Activated CD4-positive, alpha-beta T cell treated with anti-CD3 and anti-CD28 coated beads for 1 hour (primary cell): Measurements from ENCODE around the gene POLR1E.
"Not testable (repeated sequence)": the region's sequence is repeated elsewhere in the genome, so short reads cannot be mapped to it uniquely, and the experiment has no call there.

ENCODE experiments used
- DNase-seq: peaks from one replicate; pipeline ENCODE4 v3.0.0-alpha.2; 2020

Gene POLR1E

DNA sequence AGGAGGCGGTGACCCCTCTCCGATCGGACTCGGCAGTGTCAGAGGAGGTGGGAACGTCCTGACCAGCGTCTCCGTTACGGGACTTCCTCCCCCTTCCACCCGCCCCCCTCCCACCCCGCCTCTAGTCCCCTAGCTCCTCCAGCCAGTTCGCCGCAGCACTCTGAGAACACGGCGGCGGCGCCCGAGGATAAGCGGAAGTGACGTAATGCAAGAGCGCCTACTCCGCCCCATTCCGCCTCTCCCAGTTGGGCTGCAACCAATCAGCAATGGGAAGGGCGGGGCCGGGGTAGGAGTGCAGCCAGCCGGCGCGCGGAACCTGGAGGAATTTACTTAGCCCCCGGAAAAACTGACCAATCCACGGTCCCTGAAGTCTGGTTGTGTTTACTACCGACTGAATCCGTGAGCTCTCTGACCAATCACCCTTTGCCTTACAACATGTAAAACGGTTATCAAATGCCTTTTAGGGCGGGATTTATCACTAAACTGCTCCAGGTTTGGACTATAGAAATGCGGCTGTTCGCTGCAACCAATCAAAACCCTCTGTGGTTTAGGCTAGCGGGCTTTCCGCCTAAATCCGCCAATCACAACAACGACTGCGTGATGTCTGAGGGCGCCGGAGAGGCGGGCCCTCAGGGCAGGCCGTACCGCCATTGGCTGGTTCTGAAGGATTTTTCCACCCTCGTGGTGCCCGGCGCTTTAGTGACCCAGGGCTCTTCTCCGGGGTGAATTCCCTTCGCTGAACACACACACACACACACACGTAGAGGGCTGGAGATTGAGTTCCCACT is 20.3 kb upstream of the POLR1E start, which contains the start of gene ZBTB5:
Gene ZBTB5, minus strand, starts transcription at position 202 of the 788 bp plus-strand sequence. CDS start 22,899 bp downstream, outside the sequence.
- DNase-seq, result peak; percentile 98

DNA sequence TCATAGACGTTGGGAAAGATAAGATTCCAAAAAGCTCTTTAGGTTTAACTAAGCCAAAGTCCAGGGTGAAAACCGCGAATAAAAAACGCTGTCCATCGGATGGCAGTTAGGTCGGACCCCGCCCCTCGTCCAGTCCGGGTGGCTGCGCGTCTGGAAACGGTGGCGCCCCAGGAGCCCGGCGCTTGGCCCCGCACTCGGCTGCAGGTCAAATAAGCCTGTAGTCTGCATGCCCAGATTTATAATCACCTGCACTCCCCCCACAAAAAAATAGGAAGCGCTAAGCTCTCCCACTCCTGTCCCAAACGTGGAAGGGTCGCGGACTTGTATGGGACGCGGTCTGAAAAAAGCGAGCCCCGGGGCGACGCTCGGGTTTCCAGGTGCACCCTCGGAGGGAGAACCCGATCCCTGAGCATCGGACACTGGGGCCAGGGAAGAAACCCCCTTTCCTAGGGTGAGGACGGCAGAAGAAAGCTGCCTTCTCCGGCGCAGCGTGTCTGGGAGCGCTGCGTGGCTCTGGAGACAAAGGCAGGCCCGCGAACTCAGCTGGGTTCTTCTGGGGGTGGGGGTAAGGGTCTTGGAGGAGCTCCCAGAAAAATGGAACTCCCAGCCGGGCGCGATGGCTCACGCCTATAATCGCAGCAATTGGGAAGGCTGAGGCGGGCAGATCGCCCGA is 19.6 kb upstream of the POLR1E start:
- DNase-seq, result peak; percentile 22

DNA sequence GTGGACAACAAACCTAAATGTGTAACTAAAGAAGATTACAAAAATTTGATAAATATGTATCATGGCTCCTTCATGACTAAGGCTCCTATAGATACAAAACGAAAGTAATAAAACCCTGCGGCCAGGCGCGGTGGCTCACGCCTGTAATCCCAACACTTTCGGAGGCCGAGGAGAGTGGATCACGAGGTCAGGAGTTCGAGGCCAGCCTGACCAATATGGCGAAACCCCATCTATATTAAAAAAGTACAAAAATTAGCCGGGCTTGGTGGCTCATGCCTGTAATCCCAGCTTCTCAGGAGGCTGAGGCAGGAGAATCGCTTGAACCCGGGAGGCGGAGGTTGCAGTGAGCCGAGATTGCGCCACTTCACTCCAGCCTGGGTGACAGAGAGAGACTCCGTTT is 18.2 kb upstream of the POLR1E start:
- DNase-seq, result not testable (repeated sequence)

DNA sequence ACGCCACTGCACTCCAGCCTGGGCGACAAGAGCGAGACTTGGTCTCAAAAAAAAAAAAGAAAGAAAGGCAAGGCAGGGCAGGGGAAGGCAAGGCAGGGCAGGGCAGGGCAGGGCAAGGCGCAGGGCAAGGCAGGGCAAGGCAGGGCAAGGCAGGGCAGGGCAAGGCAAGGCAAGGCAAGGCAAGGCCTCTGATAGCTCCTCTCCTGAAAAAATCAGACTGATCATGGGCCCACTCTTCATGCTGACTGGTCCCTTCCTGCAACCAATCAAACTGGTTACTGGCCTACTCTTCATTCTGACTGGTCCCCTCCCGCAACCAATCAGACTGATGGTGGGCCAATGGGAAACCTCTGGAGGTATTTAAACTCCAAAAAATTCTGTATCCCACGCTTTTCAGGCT is 17.1 kb upstream of the POLR1E start:
- DNase-seq, result no peak

DNA sequence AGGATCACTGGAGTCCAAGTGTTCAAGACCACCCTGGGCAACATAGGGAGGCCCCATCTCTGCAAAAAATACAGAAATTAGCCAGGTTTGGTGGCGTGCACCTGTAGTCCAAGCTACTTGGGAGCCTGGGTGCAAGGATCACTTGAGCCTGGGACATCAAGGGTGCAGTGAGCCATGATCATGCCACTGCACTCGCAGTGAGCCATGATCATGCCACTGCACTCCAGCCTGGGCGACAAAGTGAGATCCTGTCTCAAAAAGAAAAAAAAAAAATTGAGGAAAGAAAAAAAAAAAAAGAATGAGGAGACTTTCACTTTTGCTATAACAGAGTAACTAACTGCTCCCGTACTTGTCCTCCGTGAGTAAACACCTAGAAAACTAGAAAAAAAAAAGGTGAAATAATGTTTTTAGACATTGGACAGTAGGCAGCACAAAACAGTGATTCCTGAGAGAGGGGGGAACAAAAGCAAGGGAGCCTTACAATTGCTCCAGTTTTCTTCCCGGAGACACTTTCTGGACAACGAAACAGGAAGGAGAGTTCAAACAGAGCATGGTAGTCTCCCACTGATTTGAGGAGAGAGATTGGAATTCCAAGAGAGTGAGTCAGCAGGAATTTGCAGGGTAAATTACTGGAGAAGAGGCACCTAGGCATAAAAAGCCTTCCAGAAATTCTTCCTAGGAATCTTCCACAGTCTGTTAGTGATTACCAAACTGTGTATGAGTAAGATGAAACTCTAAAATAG is 13.6 kb upstream of the POLR1E start:
- no peak for DNase-seq

DNA sequence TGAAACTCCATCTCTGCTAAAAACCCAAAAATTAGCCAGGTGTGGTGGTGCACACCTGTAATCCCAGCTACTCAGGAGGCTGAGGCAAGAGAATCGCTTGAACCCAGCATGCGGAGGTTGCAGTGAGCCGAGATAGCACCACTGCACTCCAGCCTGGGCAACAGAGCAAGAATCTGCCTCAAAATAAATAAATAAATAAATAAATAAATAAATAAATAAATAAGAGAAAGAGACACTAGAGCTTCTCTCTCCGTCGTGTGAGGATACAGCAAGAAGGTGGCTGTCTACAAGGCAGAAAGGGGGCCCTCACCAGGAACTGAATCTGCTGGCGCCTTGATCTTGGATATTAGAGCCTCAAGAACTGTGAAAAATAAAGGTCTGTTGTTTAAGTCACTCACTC is 11.8 kb upstream of the POLR1E start:
- not testable (repeated sequence) for DNase-seq

DNA sequence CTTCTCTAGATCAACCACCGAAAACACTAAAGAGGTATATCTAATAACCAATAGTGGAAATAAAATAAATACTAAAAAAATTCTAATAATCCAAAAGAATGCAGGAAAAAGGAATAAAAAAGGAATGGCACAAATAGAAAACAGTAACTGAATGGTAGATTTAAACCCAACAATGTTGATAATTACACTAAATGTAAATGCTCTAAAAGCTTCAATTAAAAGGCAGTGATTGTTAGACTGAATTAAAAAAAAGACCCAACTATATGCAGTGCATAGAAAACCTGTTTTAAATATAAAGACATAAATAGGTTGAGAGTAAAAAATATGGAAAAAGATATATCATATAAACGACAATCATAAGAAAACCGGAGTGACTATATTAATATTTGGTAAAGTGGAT is 11.3 kb upstream of the POLR1E start:
- DNase-seq, result no peak

DNA sequence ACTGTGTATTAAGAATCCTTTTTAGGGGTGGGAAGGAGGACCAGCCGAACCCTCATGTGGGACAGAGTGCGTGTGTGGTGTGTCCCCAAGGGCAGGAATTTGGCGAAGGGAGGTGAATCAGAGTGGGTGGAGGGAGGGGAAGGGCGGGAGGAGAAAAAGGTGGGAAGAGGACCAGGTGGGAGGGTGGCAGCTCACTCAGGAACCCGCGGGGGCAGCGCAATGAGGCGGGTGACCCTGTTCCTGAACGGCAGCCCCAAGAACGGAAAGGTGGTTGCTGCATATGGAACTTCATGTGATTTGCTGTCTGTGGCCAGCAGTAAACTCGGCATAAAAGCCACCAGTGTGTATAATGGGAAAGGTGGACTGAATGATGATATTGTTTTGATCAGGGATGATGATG is 8.8 kb upstream of the POLR1E start:
- no peak for DNase-seq

DNA sequence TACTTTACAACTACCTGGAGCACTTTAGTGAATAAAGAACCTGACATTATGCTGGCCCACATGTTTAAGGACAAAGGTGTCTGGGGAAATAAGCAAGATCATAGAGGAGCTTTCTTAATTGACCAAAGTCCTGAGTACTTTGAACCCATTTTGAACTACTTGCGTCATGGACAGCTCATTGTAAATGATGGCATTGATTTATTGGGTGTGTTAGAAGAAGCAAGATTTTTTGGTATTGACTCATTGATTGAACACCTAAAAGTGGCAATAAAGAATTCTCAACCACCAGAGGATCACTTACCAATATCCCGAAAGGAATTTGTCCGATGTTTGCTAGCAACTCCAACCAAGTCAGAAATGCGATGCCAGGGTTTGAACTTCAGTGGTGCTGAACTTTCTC is 8.3 kb upstream of the POLR1E start:
- not testable (repeated sequence) for DNase-seq

DNA sequence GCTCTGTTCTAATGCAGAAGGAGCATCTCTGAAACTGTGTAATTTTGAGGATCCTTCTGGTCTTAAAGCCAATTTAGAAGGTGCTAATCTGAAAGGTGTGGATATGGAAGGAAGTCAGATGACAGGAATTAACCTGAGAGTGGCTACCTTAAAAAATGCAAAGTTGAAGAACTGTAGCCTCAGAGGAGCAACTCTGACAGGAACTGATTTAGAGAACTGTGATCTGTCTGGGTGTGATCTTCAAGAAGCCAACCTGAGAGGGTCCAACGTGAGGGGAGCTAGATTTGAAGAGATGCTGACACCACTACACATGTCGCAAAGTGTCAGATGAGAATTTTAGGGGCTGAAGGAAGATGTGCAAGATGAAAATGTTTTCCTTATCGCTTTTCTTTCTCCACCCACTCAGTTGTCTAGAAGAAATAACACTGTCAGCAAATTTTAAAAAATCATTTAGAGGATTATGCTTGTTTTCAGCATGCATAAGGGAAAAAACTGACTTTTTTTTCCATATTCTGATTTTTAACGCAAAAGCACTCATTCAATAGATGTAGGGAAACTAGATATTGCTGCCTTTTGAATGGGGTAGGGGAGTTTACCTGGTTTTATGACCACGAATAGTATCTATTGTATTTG is 7.6 kb upstream of the POLR1E start:
- not testable (repeated sequence) for DNase-seq

DNA sequence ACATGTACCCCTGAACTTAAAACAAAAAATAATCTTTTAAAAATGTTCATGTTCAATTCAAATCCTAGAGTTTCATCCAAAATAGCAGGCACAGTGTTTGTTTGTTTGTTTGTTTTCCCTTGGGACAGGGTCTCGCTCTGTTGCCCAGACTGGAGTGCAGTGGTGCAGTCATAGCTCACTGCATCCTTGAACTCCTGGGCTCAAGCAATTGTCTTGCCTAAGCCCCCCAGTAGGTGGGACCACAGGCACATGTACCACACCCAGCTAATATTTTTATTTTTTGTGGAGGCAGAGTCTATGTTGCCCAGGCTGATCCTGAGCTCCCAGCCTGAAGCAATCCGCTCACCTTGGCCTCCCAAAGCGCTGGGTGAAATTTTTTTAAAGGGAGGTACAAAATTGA is 5.0 kb upstream of the POLR1E start:
- DNase-seq, result no peak

DNA sequence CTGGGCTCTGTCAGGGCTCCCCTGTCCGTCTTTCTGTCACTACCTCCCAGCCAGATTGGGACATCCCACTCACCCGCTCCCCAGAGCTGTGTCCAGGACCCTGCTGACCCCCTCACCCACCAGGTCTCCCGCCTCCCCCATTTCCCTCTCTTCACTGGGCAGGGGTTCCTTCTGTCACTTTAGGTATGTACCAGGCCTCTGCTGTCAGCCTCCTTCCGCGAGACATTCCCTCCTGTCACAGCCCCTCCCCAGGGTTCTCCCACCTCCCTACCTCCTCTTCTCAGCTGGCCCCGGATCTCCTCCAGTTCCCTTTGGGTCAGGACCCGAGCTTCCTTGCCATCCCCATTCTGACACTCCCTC is 488 bp downstream of the POLR1E start:
- no peak for DNase-seq

DNA sequence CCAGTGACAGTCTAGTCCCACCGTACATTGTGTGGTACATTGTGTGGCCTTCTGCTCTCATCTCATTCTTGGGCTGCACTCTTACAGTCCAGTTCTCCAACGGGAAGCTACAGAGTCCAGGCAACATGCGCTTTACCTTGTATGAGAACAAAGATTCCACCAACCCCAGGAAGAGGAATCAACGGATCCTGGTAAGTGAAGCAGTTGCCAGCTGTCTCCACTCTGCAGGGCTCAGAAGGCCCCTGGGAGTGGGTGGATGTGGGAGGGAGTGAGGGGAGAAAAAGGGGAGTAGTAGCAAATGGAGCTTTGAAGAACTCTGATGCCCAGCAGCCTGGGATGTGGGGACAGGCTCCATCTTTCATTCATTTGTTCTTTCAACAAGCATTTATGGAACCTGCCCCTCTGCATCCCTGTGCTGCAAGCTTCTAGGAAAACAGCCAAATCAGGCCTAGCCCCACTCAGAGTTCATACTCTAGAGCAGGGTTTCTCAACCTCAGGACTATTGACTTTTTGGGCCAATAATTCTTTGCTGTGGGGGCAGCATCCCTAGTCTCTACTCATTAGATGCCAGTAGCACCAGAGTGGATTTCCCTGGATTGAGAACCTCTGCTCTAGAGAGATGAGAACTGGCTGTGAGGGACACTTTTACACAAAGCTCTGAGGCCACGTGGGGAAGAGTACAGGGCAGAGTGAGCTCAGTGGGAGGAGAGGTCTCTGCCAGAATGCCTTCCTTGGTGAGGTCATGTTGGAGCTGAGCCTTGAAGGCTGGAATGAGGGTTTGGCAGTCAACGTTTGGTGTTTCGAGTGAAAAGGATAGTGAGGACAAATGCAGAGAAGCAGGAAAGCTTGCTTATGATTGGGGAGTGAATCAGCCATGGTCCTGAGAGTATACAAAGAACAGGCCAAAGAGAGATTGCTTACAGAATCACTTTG is 1.1 kb downstream of the POLR1E start:
- DNase-seq, result no peak

DNA sequence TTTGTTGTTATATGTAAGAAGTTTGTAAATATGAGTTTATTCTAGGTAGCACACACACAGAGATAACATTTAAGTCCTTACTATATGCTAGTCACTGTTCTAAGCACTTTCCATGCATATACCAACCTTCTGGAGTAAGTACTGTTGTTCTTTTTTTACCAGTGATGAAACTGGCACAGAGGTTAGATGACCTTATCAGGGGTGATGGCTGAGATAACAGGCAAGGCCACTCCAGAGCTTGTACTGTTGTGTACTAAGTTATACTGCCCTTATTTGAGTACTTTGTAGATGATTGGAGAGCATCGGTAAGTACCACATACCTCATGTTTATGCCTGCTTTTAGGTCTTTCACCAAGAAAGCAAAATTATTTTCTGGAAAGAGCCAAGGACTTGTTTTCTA is 6.2 kb downstream of the POLR1E start:
- no peak for DNase-seq

DNA sequence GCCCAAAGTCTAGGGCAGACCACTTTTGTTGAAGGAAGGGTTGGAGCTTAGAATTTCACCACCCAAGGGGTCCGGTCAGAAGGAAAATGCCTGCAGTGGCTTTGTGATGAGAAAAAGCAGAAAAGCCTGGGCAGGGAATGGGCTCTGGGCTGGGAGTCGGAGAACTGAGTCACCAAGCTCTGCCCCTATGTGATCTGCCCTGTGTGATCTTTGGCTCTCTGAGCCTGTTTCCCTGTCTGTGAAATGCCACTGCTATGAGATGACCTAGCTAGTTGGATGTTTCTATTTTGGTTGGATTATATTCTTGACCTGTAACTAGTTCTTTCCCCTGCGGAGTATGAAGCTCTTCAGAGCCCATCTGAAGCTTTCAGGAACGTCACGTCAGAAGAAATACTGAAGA is 9.8 kb downstream of the POLR1E start:
- no peak for DNase-seq

DNA sequence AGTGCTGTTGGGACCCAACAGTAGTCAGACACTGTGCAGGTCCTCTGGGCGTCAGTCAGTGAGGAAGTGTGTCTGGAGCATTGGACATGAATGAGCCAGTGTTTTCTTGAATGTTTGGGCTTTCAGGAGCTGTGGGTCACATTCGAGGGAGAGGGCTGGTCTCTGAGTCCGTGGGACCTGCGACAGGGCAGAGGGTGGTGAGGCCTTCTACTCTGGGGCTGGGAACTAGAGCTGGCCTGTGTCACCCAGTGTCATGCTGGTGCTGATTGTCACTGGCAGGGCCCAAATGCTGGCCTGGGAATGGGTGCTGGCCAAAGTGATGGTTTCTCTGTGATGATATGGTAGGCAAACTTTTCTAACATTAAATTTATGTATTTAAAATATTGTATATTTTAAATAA is 10.3 kb downstream of the POLR1E start:
- DNase-seq, result no peak

DNA sequence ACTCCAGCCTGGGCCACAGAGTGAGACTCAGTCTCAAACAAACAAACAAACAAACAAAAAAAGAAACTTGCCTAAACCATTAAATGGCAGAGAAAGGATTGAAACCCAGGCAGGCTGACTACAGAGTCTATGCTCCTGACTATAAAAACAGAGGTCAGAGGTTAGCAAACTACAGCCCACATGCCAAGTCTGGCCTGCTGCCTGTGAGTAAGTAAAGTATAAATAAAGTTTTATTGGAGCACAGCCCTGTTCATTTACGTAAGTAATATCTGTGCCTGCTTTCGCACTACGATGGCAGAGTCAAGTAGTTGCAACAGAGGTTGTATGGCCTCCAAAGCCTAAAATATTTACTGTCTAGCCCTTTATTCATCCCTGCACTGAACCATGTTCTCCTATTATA is 11.6 kb downstream of the POLR1E start:
- no peak for DNase-seq

DNA sequence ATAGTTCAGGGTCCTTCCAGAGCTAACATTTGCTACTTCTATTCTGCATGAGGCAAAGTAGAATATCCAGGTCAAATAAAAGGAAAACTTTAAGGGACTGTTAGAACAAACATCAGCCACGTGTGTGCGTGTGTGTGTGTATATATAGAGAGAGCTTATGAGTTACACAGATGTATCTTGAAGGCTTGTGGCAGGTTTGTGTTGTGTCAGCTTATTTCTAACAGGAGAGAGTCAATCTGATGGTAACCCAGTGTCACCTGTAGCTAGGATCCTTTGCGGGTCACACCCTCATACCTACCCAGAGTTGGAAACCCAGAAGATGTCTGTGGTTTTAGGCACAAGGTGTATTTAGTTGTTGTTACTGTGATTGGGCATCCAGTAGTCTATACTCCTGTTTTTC is 12.7 kb downstream of the POLR1E start:
- DNase-seq, result no peak

DNA sequence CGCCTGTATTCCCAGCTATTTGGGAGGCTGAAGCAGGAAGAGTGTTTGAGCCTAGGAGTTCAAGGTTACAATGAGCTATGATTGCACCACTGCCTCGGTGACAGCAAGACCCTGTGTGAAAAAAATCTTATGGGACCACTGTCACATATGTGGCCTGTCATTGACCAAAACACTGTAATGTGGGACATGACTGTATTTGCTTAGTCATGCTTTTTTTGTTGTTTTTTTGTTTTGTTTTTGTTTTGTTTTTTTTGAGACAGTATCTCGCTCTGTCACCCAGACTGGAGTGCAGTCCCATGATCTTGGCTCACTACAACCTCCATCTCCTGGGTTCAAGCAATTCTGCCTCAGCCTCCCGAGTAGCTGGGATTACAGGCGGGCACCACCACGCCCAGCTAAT is 13.5 kb downstream of the POLR1E start:
- DNase-seq, result no peak

DNA sequence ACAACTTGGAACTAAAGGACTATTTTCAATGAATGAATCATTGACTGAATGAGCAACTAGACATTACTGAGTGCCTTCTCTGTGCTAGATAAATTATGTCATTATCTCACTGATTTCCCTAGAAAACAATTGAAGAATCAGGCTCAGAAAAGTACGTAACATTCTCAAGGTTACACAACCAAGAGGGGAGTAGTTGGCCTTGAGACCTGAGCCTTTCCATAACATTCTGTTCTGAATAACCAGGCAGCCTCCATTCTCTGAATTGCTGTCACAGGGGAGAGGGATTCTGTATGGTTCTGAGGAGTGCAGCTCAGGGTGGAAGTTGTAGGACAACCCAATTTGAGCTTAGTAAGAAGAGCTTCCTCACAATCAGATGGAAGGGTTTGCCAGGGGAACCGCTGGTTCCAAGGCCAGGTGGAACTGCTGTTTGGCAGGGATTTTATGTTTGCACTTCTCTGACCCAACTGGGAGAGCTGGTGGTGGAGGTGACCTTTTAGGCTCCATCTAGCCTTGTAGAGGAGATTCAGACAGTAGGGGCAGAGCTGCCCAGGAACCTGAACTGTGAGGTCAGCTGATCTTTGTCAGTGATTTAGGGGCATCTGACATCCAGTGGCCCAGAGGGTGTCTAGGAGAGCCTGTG is 16.3 kb downstream of the POLR1E start:
- no peak for DNase-seq

DNA sequence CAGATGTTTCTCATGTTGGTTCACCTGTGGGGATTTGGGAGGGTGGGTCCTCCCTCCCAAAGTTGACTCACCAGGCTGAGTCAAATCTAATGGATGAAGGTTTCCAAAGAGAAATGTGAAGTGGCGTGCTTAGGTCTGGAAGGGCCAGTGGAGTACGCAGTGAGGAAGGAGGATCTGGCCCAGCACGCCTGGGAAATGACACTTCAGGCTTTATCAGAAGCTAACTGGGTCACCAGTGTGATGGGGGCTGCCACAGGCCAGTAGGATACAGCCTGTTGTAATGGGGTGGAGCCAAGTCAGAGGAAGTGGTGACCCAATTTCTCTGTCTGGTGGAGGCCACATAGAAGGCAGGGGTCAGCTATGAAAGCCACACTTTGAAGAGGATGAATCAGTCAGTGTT is 18.0 kb downstream of the POLR1E start:
- no peak for DNase-seq

DNA sequence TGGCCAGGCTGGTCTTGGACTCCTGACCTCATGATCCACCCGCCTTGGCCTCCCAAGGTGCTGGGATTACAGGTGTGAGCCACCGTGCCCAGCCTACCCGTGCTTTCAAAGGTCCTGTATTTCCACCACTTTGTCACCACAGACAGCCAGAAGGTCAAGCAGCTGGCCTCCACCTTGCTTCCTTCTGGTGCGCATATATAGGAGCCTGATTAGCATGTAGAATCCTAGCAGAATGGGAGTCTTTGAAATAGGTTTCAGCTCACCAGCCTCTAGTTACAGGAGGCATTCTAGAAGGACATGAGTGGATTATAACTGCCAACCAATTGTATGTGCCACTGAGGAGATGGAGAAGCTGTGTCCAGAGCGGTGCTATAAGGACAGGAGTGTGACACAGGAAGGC is 18.9 kb downstream of the POLR1E start:
- DNase-seq, result no peak
